SK-N-MC (cell line): ENCODE measurements around the gene WIPF3.

Experiments used
- EZH2 ChIP-seq: fragments of 200-600 bp; sonication (generic); IDR thresholded peaks from one replicate; pipeline ENCODE4 v1.6.1; 2017; ENCODE audit warnings: antibody characterized with exemption
- FOXP2 ChIP-seq: optimal IDR thresholded peaks from 2 replicates; pipeline ENCODE3; 2011; ENCODE audit warnings: mild to moderate bottlenecking, moderate library complexity; ENCODE audit not compliant: insufficient read depth; ENCODE audit errors: extremely low read length, control extremely low read depth
- POLR2AphosphoS5 ChIP-seq: IDR thresholded peaks from 2 replicates; pipeline ENCODE4 v1.6.1; 2012; ENCODE audit warnings: mild to moderate bottlenecking, low read depth, low read length, borderline replicate concordance

DNA sequence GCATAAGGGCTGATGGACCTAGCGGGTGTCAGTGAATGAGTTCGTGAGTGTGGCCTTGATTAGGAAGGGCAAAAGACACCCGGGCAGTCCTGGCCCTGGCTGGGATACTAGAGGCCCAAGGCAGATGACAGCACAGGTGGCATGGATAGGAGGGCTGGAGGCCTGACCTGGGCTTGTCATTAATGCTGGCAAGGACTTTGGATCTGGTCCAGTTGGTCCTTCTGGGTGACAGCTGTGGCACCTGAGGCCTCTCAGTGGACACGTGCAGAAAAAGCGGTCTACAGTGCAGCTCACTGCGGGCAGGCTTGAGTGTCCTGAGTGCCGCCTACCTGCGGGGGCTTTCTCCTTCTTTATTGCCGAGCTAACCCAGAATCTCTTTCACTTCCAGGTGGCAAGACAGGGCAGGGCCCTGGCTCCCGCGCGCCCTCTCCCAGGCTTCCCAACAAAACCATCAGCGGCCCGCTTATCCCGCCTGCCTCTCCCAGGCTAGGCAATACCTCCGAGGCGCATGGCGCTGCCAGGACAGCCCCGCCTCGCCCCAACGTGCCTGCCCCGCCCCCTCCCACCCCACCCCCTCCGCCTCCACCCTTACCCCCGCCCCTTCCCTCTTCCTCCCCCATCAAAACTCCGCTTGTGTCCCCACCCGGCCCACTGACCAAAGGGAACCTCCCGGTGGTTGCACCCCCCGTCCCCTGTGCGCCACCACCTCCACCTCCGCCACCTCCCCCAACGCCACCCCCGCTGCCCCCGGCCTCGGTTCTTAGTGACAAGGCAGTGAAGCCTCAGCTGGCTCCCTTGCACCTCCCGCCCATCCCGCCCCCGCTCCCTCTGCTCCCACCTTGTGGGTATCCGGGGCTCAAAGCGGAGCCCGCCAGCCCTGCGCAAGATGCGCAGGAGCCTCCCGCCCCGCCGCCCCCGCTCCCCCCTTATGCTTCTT is 77.4 kb downstream of the WIPF3 start:
- TF ChIP-seq POLR2AphosphoS5 (no peak), EZH2 (no peak), FOXP2 (no peak)
